Measurements from ENCODE around the gene NR3C1.

DNA sequence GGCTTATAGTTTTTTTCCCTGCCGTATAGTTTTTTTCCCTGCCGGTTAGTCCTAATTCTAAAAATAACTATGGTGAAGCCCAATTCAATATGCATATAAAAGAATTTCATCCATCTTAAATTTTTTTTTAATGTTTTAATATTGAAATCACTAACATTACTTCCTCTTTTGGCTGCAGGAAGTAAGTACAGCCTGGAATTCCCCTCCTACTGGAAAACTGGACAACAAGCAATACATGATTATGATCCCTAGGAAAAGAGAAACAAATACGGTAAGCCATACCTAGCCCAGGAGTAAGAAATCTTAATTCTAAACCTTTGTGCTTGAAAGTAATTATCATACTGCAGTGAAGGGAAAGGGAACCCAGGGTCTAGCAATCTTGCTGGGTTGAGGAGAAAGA is 119.0 kb downstream of the NR3C1 start:
- TF ChIP-seq, protein P1, sequence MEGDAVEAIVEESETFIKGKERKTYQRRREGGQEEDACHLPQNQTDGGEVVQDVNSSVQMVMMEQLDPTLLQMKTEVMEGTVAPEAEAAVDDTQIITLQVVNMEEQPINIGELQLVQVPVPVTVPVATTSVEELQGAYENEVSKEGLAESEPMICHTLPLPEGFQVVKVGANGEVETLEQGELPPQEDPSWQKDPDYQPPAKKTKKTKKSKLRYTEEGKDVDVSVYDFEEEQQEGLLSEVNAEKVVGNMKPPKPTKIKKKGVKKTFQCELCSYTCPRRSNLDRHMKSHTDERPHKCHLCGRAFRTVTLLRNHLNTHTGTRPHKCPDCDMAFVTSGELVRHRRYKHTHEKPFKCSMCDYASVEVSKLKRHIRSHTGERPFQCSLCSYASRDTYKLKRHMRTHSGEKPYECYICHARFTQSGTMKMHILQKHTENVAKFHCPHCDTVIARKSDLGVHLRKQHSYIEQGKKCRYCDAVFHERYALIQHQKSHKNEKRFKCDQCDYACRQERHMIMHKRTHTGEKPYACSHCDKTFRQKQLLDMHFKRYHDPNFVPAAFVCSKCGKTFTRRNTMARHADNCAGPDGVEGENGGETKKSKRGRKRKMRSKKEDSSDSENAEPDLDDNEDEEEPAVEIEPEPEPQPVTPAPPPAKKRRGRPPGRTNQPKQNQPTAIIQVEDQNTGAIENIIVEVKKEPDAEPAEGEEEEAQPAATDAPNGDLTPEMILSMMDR (IDR thresholded peaks at IDR 0.05; ENCODE audit: low read length): no peak
- no peak for TF ChIP-seq EZH2phosphoT487 (IDR thresholded peaks at IDR 0.05; ENCODE audit: low read length)
